ENCODE measurements around the gene RIMS1. TPM values are rescaled to one million over a fixed set of nuclear protein-coding genes. Genes with fewer than 3 reads are reported as not detected.

Gene RIMS1
- total and polyA plus RNA-seq, 12 donors, result 0.07 to 2.8 (median 0.20) TPM; not detected in 3

DNA sequence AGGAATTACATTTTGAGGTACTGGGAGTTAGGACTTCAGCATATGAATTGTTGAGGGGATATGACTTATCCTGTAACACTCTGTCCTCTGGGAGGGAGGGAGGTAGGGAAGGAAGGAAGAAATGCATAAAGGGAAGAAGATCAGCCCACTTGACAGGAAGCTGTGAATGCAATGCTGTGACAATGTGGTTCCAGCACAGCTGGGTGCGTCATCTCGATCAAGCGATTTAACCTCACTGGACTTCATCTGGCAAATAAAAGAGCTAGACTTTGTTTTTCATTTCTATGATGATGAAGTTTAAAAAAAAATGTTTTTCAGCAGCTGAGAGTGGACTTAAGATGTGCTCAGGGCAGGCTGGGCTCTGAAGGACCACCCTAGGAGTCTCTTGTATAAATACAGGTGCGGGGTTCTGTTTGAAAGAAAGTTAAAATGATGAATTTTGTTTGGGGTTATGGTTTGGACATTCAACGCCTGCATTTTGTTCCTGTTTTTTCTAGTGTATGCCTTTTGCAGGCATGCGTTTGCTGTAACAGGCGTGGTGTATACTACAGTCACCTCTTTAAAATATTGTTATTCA, 178.1 kb downstream of the RIMS1 start:
- intact Hi-C loops (cut with DNase I), result no loop called here
- ATAC-seq (no peak), DNase-seq (no peak)
- Histone ChIP-seq H3K27ac (no peak overlapping the region), H3K36me3 (no peaks in the 10 kb centered on the region), H3K4me1 (no peaks in the 10 kb centered on the region), H3K4me3 (no peak overlapping the region), H3K27me3 (peaks cover 0 to 26% (median 0%) of the 10 kb centered on the region in 7 donors), H3K9me3 (no peaks in the 10 kb centered on the region)
- TF ChIP-seq CTCF (IDR thresholded peaks at IDR 0.05), result no peak
- WGBS, 2 donors, result 87 to 88% methylated on average over 7 of the region's 7 CpGs

GRCh38 chr6:72078096-72078495, 191.7 kb downstream of the RIMS1 start:
- H3K27me3 ChIP-seq, result peaks cover 0 to 4% (median 0%) of the 10 kb centered on the region in 7 donors
- no peak for TF ChIP-seq CTCF (IDR thresholded peaks at IDR 0.05)
- DNase-seq (no peak), ATAC-seq (no peak)
- no peak overlapping the region for H3K27ac ChIP-seq
- 88 to 100% methylated on average over 1 of the region's 1 CpG for WGBS, 2 donors
- H3K4me1 ChIP-seq, result no peaks in the 10 kb centered on the region
- no peaks in the 10 kb centered on the region for H3K9me3 ChIP-seq
- intact Hi-C loops (cut with DNase I), result no loop called here
- no peak overlapping the region for H3K4me3 ChIP-seq
- no peaks in the 10 kb centered on the region for H3K36me3 ChIP-seq

- no peak overlapping the region for H3K27ac ChIP-seq
- no peaks in the 10 kb centered on the region for H3K9me3 ChIP-seq
- no peak overlapping the region for H3K4me3 ChIP-seq
- 64 to 68% methylated on average over 2 of the region's 2 CpGs for WGBS, 2 donors
- H3K4me1 ChIP-seq, result no peaks in the 10 kb centered on the region
- no peaks in the 10 kb centered on the region for H3K27me3 ChIP-seq
- no peaks in the 10 kb centered on the region for H3K36me3 ChIP-seq
- DNase-seq (no peak), ATAC-seq (no peak)
- intact Hi-C loops (cut with DNase I), result loop anchor here in 4 of 10 donors (5.0 to 10.0 kb wide), 4 partner anchors 456 to 696 kb away; no protein-coding TSS in a partner anchor
- TF ChIP-seq CTCF (IDR thresholded peaks at IDR 0.05), result no peak
Measured at GRCh38 chr6:72080260-72080941, 194.1 kb downstream of the RIMS1 start.

- H3K4me3 ChIP-seq, result no peak overlapping the region
- no peak overlapping the region for H3K27ac ChIP-seq
- TF ChIP-seq CTCF (IDR thresholded peaks at IDR 0.05), result no peak
- no peak for ATAC-seq
- H3K36me3 ChIP-seq, result no peaks in the 10 kb centered on the region
- H3K4me1 ChIP-seq, result no peaks in the 10 kb centered on the region
- peaks cover 0 to 6% (median 0%) of the 10 kb centered on the region in 7 donors for H3K27me3 ChIP-seq
- no peaks in the 10 kb centered on the region for H3K9me3 ChIP-seq
- DNase-seq, result no peak
- intact Hi-C loops (cut with DNase I), result loop anchor here in 4 of 10 donors (5.0 to 10.0 kb wide), 4 partner anchors 457 to 697 kb away; no protein-coding TSS in a partner anchor
Measured at GRCh38 chr6:72081871-72082270, 195.5 kb downstream of the RIMS1 start.

Data from heart right ventricle (tissue), 16 donors.